GM21367 (cell line): ENCODE results near the gene HLX.

Source experiments
- ATAC-seq: cut with Tn5 transposase; IDR thresholded peaks from one replicate; pipeline ENCODE4 v1.9.1; 2021; ENCODE audit not compliant: unreplicated experiment

Gene HLX

GRCh38 chr1:220880726-220881506, 1.7 kb downstream of the HLX start:
- no peak for ATAC-seq

GRCh38 chr1:220882061-220882891, 3.0 kb downstream of the HLX start:
- no peak for ATAC-seq

GRCh38 chr1:220884109-220884980, 5.1 kb downstream of the HLX start:
- no peak for ATAC-seq

GRCh38 chr1:220884981-220885918, 6.0 kb downstream of the HLX start:
- ATAC-seq = no peak

GRCh38 chr1:220885971-220886370, 6.7 kb downstream of the HLX start:
- no peak for ATAC-seq

GRCh38 chr1:220886470-220887201, 7.4 kb downstream of the HLX start:
- ATAC-seq = no peak

- no peak for ATAC-seq
Measured at GRCh38 chr1:220887202-220887519, 7.9 kb downstream of the HLX start.

- no peak for ATAC-seq
Measured at GRCh38 chr1:220887520-220888416, 8.5 kb downstream of the HLX start.

- ATAC-seq = no peak
Measured at GRCh38 chr1:220888417-220888986, 9.3 kb downstream of the HLX start.

- no peak for ATAC-seq
Measured at GRCh38 chr1:220889333-220889732, 10.1 kb downstream of the HLX start.

GRCh38 chr1:220889848-220890287, 10.6 kb downstream of the HLX start:
- no peak for ATAC-seq

GRCh38 chr1:220890602-220891001, 11.4 kb downstream of the HLX start:
- ATAC-seq = no peak

- ATAC-seq = no peak
Measured at GRCh38 chr1:220891224-220892085, 12.2 kb downstream of the HLX start.

GRCh38 chr1:220892086-220892376, 12.8 kb downstream of the HLX start:
- ATAC-seq = no peak

- ATAC-seq = no peak
Measured at GRCh38 chr1:220892997-220893700, 13.9 kb downstream of the HLX start.

- ATAC-seq = no peak
Measured at GRCh38 chr1:220893701-220894024, 14.4 kb downstream of the HLX start.
